Lung (tissue), 12 donors: Measurements from ENCODE around the gene MARF1. TPM values are rescaled to one million over a fixed set of nuclear protein-coding genes. Genes with fewer than 3 reads are reported as not detected.
"Not testable (repeated sequence)": the region's sequence is repeated elsewhere in the genome, so short reads cannot be mapped to it uniquely, and the experiment has no call there.

Source experiments
- ATAC-seq: fragments of 200-7000 bp; cut with Tn5 transposase; one replicate; pipeline ENCODE4 v1.9.1; 2020; ENCODE audit warnings: moderate number of reproducible peaks; ENCODE audit not compliant: insufficient read depth, low FRiP score
- DNase-seq, 3 donors: peaks; one replicate each; pipeline ENCODE4 v3.0.0-alpha.2; 2013 to 2017
- H3K27ac ChIP-seq, 2 donors: one replicate each; pipeline ENCODE4 v1.5.1; 2013; ENCODE audit warnings: mild to moderate bottlenecking in 2 of 2, moderate library complexity in 2 of 2, control low read depth in 1 of 2, inconsistent platforms in 1 of 2, low read depth in 1 of 2, low read length in 1 of 2
- H3K27me3 ChIP-seq, 3 donors: one replicate each; pipeline ENCODE4 v1.5.1; 2013; ENCODE audit warnings: low read length in 2 of 3; ENCODE audit not compliant: control insufficient read depth in 3 of 3, insufficient read depth in 3 of 3
- H3K36me3 ChIP-seq, 4 donors: one replicate each; pipeline ENCODE4 v1.5.1; 2013; ENCODE audit warnings: low read length in 4 of 4, mild to moderate bottlenecking in 1 of 4, moderate library complexity in 1 of 4; ENCODE audit not compliant: control insufficient read depth in 4 of 4, insufficient read depth in 4 of 4
- H3K4me1 ChIP-seq, 5 donors: one replicate each; pipeline ENCODE4 v1.5.1; 2013; ENCODE audit warnings: low read length in 5 of 5, mild to moderate bottlenecking in 2 of 5, moderate library complexity in 1 of 5; ENCODE audit not compliant: control insufficient read depth in 5 of 5, insufficient read depth in 5 of 5
- H3K4me3 ChIP-seq: one replicate; pipeline ENCODE4 v1.5.1; 2013; ENCODE audit warnings: mild to moderate bottlenecking, control low read depth, moderate library complexity
- H3K9ac ChIP-seq, 2 donors: one replicate each; pipeline ENCODE4 v1.5.1; 2013; ENCODE audit warnings: low read length in 2 of 2, control low read depth in 1 of 2; ENCODE audit not compliant: insufficient read depth in 1 of 2
- H3K9me3 ChIP-seq, 4 donors: one replicate each; pipeline ENCODE4 v1.5.1; 2013; ENCODE audit warnings: low read length in 3 of 4, mild to moderate bottlenecking in 1 of 4, moderate library complexity in 1 of 4; ENCODE audit not compliant: control insufficient read depth in 4 of 4, insufficient read depth in 3 of 4
- CTCF ChIP-seq: IDR thresholded peaks from 2 replicates; pipeline ENCODE4 v1.5.1; 2012; ENCODE audit warnings: mild to moderate bottlenecking; ENCODE audit errors: control extremely low read depth, extremely low read depth
- WGBS, 2 donors: extraction: QIAGEN DNeasy Blood & Tissue Kit; methylation state at CpG; one replicate each; pipeline ENCODE4 v1.1.7; 2013; 5-methylcytosine and 5-hydroxymethylcytosine counted together
- polyA plus RNA-seq, 2 donors: library from polyadenylated mRNA; stranded (reverse); fragments of 200-250 nt; gene quantifications; one replicate each; pipeline ENCODE4 v1.2.1, GENCODE V29; 2013
- total RNA-seq, 2 donors: library from RNA; depleted of rRNA in 1 of 2; stranded (reverse); fragments of >200 nt in 1 of 2; gene quantifications; one replicate each; pipeline ENCODE4 v1.2.1, GENCODE V29; 2014 to 2021
- donor health status: control.
- donor health status: control.
- donor health status: Bipolar disorder and iron deficiency.
- donor health status: healthy.
- donor health status: DM: yes; HTN: yes; CAD: no.

Gene MARF1
- total and polyA plus RNA-seq, 4 donors: 18.0 to 72.1 (median 41.9) TPM

GRCh38 chr16:15608398-15609285, 34.3 kb downstream of the MARF1 start:
- Histone ChIP-seq H3K27ac (no peak overlapping the region), H3K9ac (no peak overlapping the region), H3K9me3 (no peaks in the 10 kb centered on the region), H3K4me1 (peaks cover 0 to 5% (median 0%) of the 10 kb centered on the region in 5 donors), H3K27me3 (no peaks in the 10 kb centered on the region), H3K4me3 (no peak overlapping the region), H3K36me3 (peaks cover 33 to 77% (median 48%) of the 10 kb centered on the region in 4 donors)
- ATAC-seq: no peak
- no peak for TF ChIP-seq CTCF
- DNase-seq: no peak
- WGBS, 2 donors: 81 to 87% methylated on average over 19 of the region's 19 CpGs

GRCh38 chr16:15607700-15608396, 35.1 kb downstream of the MARF1 start:
- no peaks in the 10 kb centered on the region for H3K9me3 ChIP-seq
- ATAC-seq (no peak), DNase-seq (no peak)
- peak overlapping the region in 1 of 2 donors; percentile 84 for H3K27ac ChIP-seq
- no peaks in the 10 kb centered on the region for H3K27me3 ChIP-seq
- TF ChIP-seq CTCF: no peak
- H3K9ac ChIP-seq: no peak overlapping the region
- H3K4me1 ChIP-seq: peaks cover 0 to 5% (median 0%) of the 10 kb centered on the region in 5 donors
- 64 to 82% methylated on average over 12 to 13 of the region's 13 CpGs for WGBS, 2 donors
- peaks cover 29 to 74% (median 50%) of the 10 kb centered on the region in 4 donors for H3K36me3 ChIP-seq
- H3K4me3 ChIP-seq: no peak overlapping the region

GRCh38 chr16:15607221-15607699, 35.7 kb downstream of the MARF1 start:
- not testable (repeated sequence) for ATAC-seq, H3K4me3 ChIP-seq, DNase-seq, H3K27me3 ChIP-seq, H3K9me3 ChIP-seq, H3K4me1 ChIP-seq, H3K9ac ChIP-seq
- WGBS, 2 donors: 88% methylated on average over 12 of the region's 12 CpGs
- H3K36me3 ChIP-seq: peaks cover 23 to 73% (median 49%) of the 10 kb centered on the region in 4 donors
- peak overlapping the region in 1 of 2 donors; percentile 84 for H3K27ac ChIP-seq
